ENCODE results near the gene NECTIN3. TPM values are rescaled to one million over a fixed set of nuclear protein-coding genes. Genes with fewer than 3 reads are reported as not detected.
A peak's percentile ranks its signal among the peaks of the same experiment; 100 is the strongest.

Gene NECTIN3
- total RNA-seq: 25.2 TPM

GRCh38 chr3:111071257-111072030 lies at the start of gene NECTIN3:
NECTIN3 (plus strand) TSS chr3:111071816; CDS start chr3:111072018, 202 bp downstream.
- peak; percentile 87 for ATAC-seq

GRCh38 chr3:111027868-111028267 lies 43.7 kb upstream of the NECTIN3 start:
- no peak for ATAC-seq
- no peak for DNase-seq (ENCODE audit: low spot score)

More at GRCh38 chr3:111071257-111072030, at the start of gene NECTIN3:
- peak; percentile 98 for DNase-seq (ENCODE audit: low spot score)

GRCh38 chr3:111031538-111031937 lies 40.1 kb upstream of the NECTIN3 start:
- ATAC-seq: no peak
- no peak for DNase-seq (ENCODE audit: low spot score)

GRCh38 chr3:111032677-111033076 lies 38.9 kb upstream of the NECTIN3 start:
- ATAC-seq (no peak), DNase-seq (ENCODE audit: low spot score) (no peak)

GRCh38 chr3:111033470-111034050 lies 38.1 kb upstream of the NECTIN3 start:
- no peak for ATAC-seq
- no peak for DNase-seq (ENCODE audit: low spot score)

- DNase-seq (ENCODE audit: low spot score) (no peak), ATAC-seq (peak; percentile 73)
These were observed 36.3 kb upstream of the NECTIN3 start for GRCh38 chr3:111035316-111035715.

- DNase-seq (ENCODE audit: low spot score) (no peak), ATAC-seq (no peak)
These were observed 35.7 kb upstream of the NECTIN3 start for GRCh38 chr3:111035902-111036301.

GRCh38 chr3:111040959-111041358 lies 30.7 kb upstream of the NECTIN3 start:
- no peak for ATAC-seq

GRCh38 chr3:111045564-111045963 lies 26.1 kb upstream of the NECTIN3 start:
- ATAC-seq: no peak
- DNase-seq (ENCODE audit: low spot score): no peak

More at GRCh38 chr3:111040959-111041358, 30.7 kb upstream of the NECTIN3 start:
- no peak for DNase-seq (ENCODE audit: low spot score)

- DNase-seq (ENCODE audit: low spot score) (no peak), ATAC-seq (no peak)
These were observed 24.6 kb upstream of the NECTIN3 start for GRCh38 chr3:111047042-111047441.

- ATAC-seq: peak; percentile 88
These were observed 23.7 kb upstream of the NECTIN3 start for GRCh38 chr3:111047812-111048435.

GRCh38 chr3:111051354-111051753 lies 20.3 kb upstream of the NECTIN3 start:
- DNase-seq (ENCODE audit: low spot score) (no peak), ATAC-seq (no peak)

More at GRCh38 chr3:111047812-111048435, 23.7 kb upstream of the NECTIN3 start:
- no peak for DNase-seq (ENCODE audit: low spot score)

- no peak for ATAC-seq
- DNase-seq (ENCODE audit: low spot score): no peak
These were observed 3.0 kb upstream of the NECTIN3 start for GRCh38 chr3:111068574-111068973.

GRCh38 chr3:111069974-111070771 lies 1.4 kb upstream of the NECTIN3 start:
- ATAC-seq (no peak), DNase-seq (ENCODE audit: low spot score) (peak; percentile 52)

GRCh38 chr3:111070772-111071256 lies 802 bp upstream of the NECTIN3 start:
- DNase-seq (ENCODE audit: low spot score) (no peak), ATAC-seq (no peak)

- DNase-seq (ENCODE audit: low spot score): peak; percentile 65
- ATAC-seq: peak; percentile 48
These were observed 660 bp downstream of the NECTIN3 start for GRCh38 chr3:111072031-111072921.

GRCh38 chr3:111073218-111073617 lies 1.6 kb downstream of the NECTIN3 start:
- DNase-seq (ENCODE audit: low spot score) (no peak), ATAC-seq (no peak)

GRCh38 chr3:111076732-111077131 lies 5.1 kb downstream of the NECTIN3 start:
- DNase-seq (ENCODE audit: low spot score): no peak
- ATAC-seq: no peak

- DNase-seq (ENCODE audit: low spot score) (no peak), ATAC-seq (peak; percentile 52)
These were observed 5.8 kb downstream of the NECTIN3 start for GRCh38 chr3:111077369-111077768.

GRCh38 chr3:111080413-111080812 lies 8.8 kb downstream of the NECTIN3 start:
- DNase-seq (ENCODE audit: low spot score): no peak
- peak; percentile 66 for ATAC-seq
